OCI-LY1 (cell line): ENCODE data around the gene EXT2.

Experiments used
- H2AFZ ChIP-seq: fragments of 200-600 bp; sonication (generic), shearing (Covaris generic); 2 replicates; pipeline ENCODE4 v1.6.0; 2014; ENCODE audit warnings: antibody characterized with exemption, mild to moderate bottlenecking, low read length
- H3F3A ChIP-seq: fragments of 200-600 bp; sonication (generic), shearing (Covaris generic); 2 replicates; pipeline ENCODE4 v1.6.0; 2014; ENCODE audit warnings: mild to moderate bottlenecking, antibody characterized with exemption, low read length, moderate library complexity; ENCODE audit not compliant: insufficient read depth
- H3K27ac ChIP-seq: fragments of 200-600 bp; sonication (generic); 2 replicates; pipeline ENCODE4 v1.5.1; 2014; ENCODE audit warnings: low read length, mixed run types, mild to moderate bottlenecking, low read depth; ENCODE audit not compliant: poor library complexity, severe bottlenecking
- H3K27me3 ChIP-seq: fragments of 200-600 bp; sonication (generic); 2 replicates; pipeline ENCODE4 v1.6.0; 2014; ENCODE audit warnings: antibody characterized with exemption, mild to moderate bottlenecking, low read length, moderate library complexity; ENCODE audit not compliant: insufficient read depth
- H3K36me3 ChIP-seq: fragments of 200-600 bp; sonication (generic); 2 replicates; pipeline ENCODE4 v1.6.1; 2014; ENCODE audit warnings: mild to moderate bottlenecking, antibody characterized with exemption, low read length, moderate library complexity, mixed read lengths; ENCODE audit not compliant: insufficient read depth
- H3K4me1 ChIP-seq: fragments of 200-600 bp; sonication (generic); 2 replicates; pipeline ENCODE4 v1.5.1; 2014; ENCODE audit warnings: mild to moderate bottlenecking, low read length, moderate library complexity; ENCODE audit not compliant: insufficient read depth, severe bottlenecking
- H3K4me2 ChIP-seq: fragments of 200-600 bp; sonication (generic), shearing (Covaris generic); 2 replicates; pipeline ENCODE4 v1.6.1; 2014; ENCODE audit warnings: low read length
- H3K4me3 ChIP-seq: fragments of 200-600 bp; sonication (generic); 2 replicates; pipeline ENCODE4 v1.5.1; 2014; ENCODE audit warnings: low read length, low read depth, mild to moderate bottlenecking, mixed read lengths; ENCODE audit not compliant: poor library complexity, severe bottlenecking
- H3K79me2 ChIP-seq: fragments of 200-600 bp; shearing (Covaris generic); 2 replicates; pipeline ENCODE4 v1.6.1; 2016; ENCODE audit warnings: mixed run types, low read length, mixed read lengths; ENCODE audit not compliant: insufficient read depth
- H3K9ac ChIP-seq: fragments of 200-600 bp; sonication (generic), shearing (Covaris generic); 2 replicates; pipeline ENCODE4 v1.6.1; 2014; ENCODE audit warnings: mild to moderate bottlenecking, low read length, mixed read lengths
- H3K9me2 ChIP-seq: fragments of 200-600 bp; sonication (generic), shearing (Covaris generic); 2 replicates; pipeline ENCODE4 v1.6.1; 2014; ENCODE audit warnings: low read depth, mild to moderate bottlenecking, low read length, mixed read lengths
- H3K9me3 ChIP-seq: fragments of 200-600 bp; shearing (Covaris generic); 2 replicates; pipeline ENCODE4 v1.6.1; 2014; ENCODE audit warnings: low read length, mixed read lengths
- H4K20me1 ChIP-seq: fragments of 200-600 bp; sonication (generic), shearing (Covaris generic); 2 replicates; pipeline ENCODE4 v1.6.0; 2016; ENCODE audit warnings: mild to moderate bottlenecking, low read length; ENCODE audit not compliant: insufficient read depth
- CTCF ChIP-seq: fragments of 200-600 bp; sonication (generic), shearing (Covaris generic); IDR thresholded peaks from 2 replicates; pipeline ENCODE4 v1.5.1; 2017; ENCODE audit warnings: mild to moderate bottlenecking, antibody characterized with exemption, low read length, moderate library complexity, mixed read lengths
- EZH2 ChIP-seq: fragments of 200-600 bp; sonication (generic), shearing (Covaris generic); IDR thresholded peaks from 2 replicates; pipeline ENCODE4 v1.8.0; 2017; ENCODE audit warnings: borderline replicate concordance, mixed run types, mild to moderate bottlenecking, antibody characterized with exemption, low read length, moderate library complexity, mixed read lengths

Gene EXT2

DNA sequence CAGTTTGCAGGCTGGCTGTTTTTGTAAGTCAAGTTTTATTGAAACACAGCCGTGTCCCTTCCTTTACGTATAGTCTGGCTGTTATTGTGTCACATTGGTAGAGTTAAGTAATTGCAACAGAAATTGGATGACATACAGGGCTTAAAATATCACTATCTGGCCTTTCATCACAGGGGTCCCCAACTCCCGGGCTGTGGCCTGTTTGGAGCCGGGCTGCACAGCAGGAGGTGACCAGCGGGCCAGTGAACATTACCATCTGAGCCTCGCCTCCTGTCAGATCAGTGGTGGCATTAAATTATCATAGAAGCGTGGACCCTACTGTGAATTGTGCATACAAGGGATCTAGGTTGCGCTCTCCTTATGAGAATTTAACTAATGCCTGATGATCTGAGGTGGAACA is 31.7 kb downstream of the EXT2 start:
- no peak for TF ChIP-seq CTCF
- H3K79me2 ChIP-seq: no peaks in the 10 kb centered on the region

DNA sequence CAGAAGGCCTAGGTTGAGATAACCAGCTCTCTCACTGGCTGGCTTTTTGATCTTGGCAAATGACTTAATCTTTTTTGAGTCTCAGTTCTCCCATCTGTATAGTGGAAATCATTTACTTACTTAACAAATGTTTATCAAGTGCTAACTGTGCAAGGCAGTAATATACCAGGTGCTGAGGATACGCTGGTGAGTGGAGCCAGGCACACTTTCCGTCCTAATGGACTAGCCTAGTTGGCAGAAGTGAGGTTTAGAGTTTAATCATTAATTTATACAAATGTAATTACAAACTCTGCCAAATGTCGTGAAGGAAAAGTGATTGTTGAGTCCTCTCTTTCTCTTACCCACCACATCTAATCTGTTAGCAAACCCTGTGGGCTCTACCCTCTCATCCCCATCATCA is 33.3 kb downstream of the EXT2 start:
- Histone ChIP-seq H3K9me2 (no peaks in the 10 kb centered on the region), H4K20me1 (no peaks in the 10 kb centered on the region), H3K27me3 (no peaks in the 10 kb centered on the region), H3K36me3 (0 out of 2 replicates have a peak, but pooled peaks cover 10% of the 10 kb centered on the region), H3F3A (no peaks in the 10 kb centered on the region), H3K9me3 (no peaks in the 10 kb centered on the region), H2AFZ (no peak overlapping the region), H3K4me1 (no peaks in the 10 kb centered on the region), H3K27ac (no peak overlapping the region), H3K79me2 (no peaks in the 10 kb centered on the region), H3K9ac (no peak overlapping the region), H3K4me2 (no peak overlapping the region), H3K4me3 (no peak overlapping the region)
- no peak for TF ChIP-seq CTCF
- no peak for TF ChIP-seq EZH2

More for the DNA sequence above, 31.7 kb downstream of the EXT2 start:
- Histone ChIP-seq H3K27ac (no peak overlapping the region), H3K4me2 (no peak overlapping the region), H3K4me1 (no peaks in the 10 kb centered on the region), H3K9ac (no peak overlapping the region), H2AFZ (no peak overlapping the region), H4K20me1 (no peaks in the 10 kb centered on the region), H3K36me3 (0 out of 2 replicates have a peak, but pooled peaks cover 10% of the 10 kb centered on the region), H3F3A (no peaks in the 10 kb centered on the region), H3K27me3 (no peaks in the 10 kb centered on the region), H3K4me3 (no peak overlapping the region), H3K9me2 (no peaks in the 10 kb centered on the region), H3K9me3 (no peaks in the 10 kb centered on the region)

GRCh38 chr11:44130751-44131150 is 35.3 kb downstream of the EXT2 start:
- H3K9me2 ChIP-seq: no peaks in the 10 kb centered on the region
- H3F3A ChIP-seq: no peaks in the 10 kb centered on the region
- H3K9me3 ChIP-seq: no peaks in the 10 kb centered on the region
- H2AFZ ChIP-seq: no peak overlapping the region
- H3K4me2 ChIP-seq: no peak overlapping the region
- no peaks in the 10 kb centered on the region for H3K79me2 ChIP-seq
- H3K27me3 ChIP-seq: no peaks in the 10 kb centered on the region
- no peak overlapping the region for H3K9ac ChIP-seq
- no peak overlapping the region for H3K27ac ChIP-seq
- no peak for TF ChIP-seq EZH2
- no peak for TF ChIP-seq CTCF
- no peak overlapping the region for H3K4me3 ChIP-seq
- 0 out of 2 replicates have a peak, but pooled peaks cover 10% of the 10 kb centered on the region for H3K36me3 ChIP-seq
- no peaks in the 10 kb centered on the region for H4K20me1 ChIP-seq
- no peaks in the 10 kb centered on the region for H3K4me1 ChIP-seq
